HCT116 (cell line): ENCODE data around the gene CD93. TPM values are rescaled to one million over a fixed set of nuclear protein-coding genes. Genes with fewer than 3 reads are reported as not detected.

Source experiments
- ATAC-seq: fragments of 200-7000 bp; cut with Tn5 transposase; 2 replicates; pipeline ENCODE4 v1.9.1; 2020; ENCODE audit warnings: mild to moderate bottlenecking, moderate library complexity
- BruUV-seq: library from RNA; stranded (reverse); fragments of 400-500 nt; replicated peaks from 2 replicates; lab custom pipeline; 2021; lab: Mats Ljungman, UMichigan
- CTCF ChIA-PET: fragments of 300-600 bp; sonication (Branson Sonifier 250); formaldehyde crosslinking; loops from one replicate; lab custom pipeline; 2021; ENCODE audit warnings: antibody characterized with exemption; lab: Charles Lee
- POLR2A ChIA-PET: fragments of 300-600, 350-600 bp; sonication (Branson Sonifier 250); formaldehyde crosslinking; loops from one replicate; lab custom pipeline; 2021; ENCODE audit warnings: antibody characterized with exemption; lab: Charles Lee
- RAD21 ChIA-PET, 2 experiments: fragments of 300-600 bp; sonication (Branson Sonifier 250); formaldehyde crosslinking; loops; one replicate each; lab custom pipeline; 2023; ENCODE audit warnings: low total read pairs in 2 of 2; ENCODE audit not compliant: uncharacterized antibody in 2 of 2, unreplicated experiment in 2 of 2, low non-redundant PET in 1 of 2; lab: Charles Lee
- DNase-seq: peaks from one replicate; pipeline ENCODE4 v3.0.0-alpha.2; 2010; ENCODE audit warnings: low read depth, low spot score
- H2AFZ ChIP-seq: fragments of 200-600 bp; shearing (Covaris generic), sonication (generic); 2 replicates; pipeline ENCODE4 v1.6.1; 2017; ENCODE audit warnings: low read depth, mixed run types, mixed read lengths, antibody characterized with exemption, low read length; ENCODE audit not compliant: poor library complexity, severe bottlenecking
- H3K27ac ChIP-seq: 2 replicates; pipeline ENCODE4 v1.5.1; 2012; ENCODE audit warnings: low read depth, low read length
- H3K27me3 ChIP-seq: fragments of 200-600 bp; sonication (generic); 2 replicates; pipeline ENCODE4 v1.6.1; 2016; ENCODE audit warnings: mixed run types, low read length, mixed read lengths; ENCODE audit not compliant: insufficient read depth
- H3K36me3 ChIP-seq, 2 experiments: fragments of 200-500 bp in 1 of 2; fragments of 200-600 bp in 1 of 2; sonication (Bioruptor generic) in 1 of 2; sonication (generic) in 1 of 2; 2 replicates each; pipeline versions ENCODE4 v1.5.1 to v1.6.1; 2014 to 2016; ENCODE audit warnings: low read length in 2 of 2, inconsistent platforms in 1 of 2, mixed read lengths in 1 of 2, mixed run types in 1 of 2; ENCODE audit not compliant: insufficient read depth in 2 of 2, control insufficient read depth in 1 of 2
- H3K4me1 ChIP-seq, 2 experiments: fragments of 200-600 bp in 1 of 2; sonication (generic) in 1 of 2; 2 replicates each; pipeline versions ENCODE4 v1.5.1 to v1.6.1; 2012 to 2017; ENCODE audit warnings: low read length in 2 of 2, inconsistent platforms in 1 of 2, mild to moderate bottlenecking in 1 of 2, mixed read lengths in 1 of 2, mixed run types in 1 of 2, moderate library complexity in 1 of 2; ENCODE audit not compliant: insufficient read depth in 2 of 2, control insufficient read depth in 1 of 2
- H3K4me2 ChIP-seq: fragments of 200-600 bp; sonication (generic); 2 replicates; pipeline ENCODE4 v1.6.1; 2017; ENCODE audit warnings: mixed run types, low read length, mixed read lengths
- H3K4me3 ChIP-seq, 2 experiments: fragments of 200-600 bp in 1 of 2; sonication (generic) in 1 of 2; replicated peaks in 1 of 2; 2 replicates each; pipeline ENCODE4 v1.5.1; 2011 to 2016; ENCODE audit warnings: low read length in 2 of 2, control low read depth in 1 of 2, low read depth in 1 of 2, mild to moderate bottlenecking in 1 of 2, mixed read lengths in 1 of 2, mixed run types in 1 of 2
- H3K79me2 ChIP-seq: fragments of 200-600 bp; sonication (generic); 2 replicates; pipeline ENCODE4 v1.6.1; 2017; ENCODE audit warnings: mild to moderate bottlenecking, mixed run types, low read length, moderate library complexity, mixed read lengths; ENCODE audit not compliant: insufficient read depth
- H3K9ac ChIP-seq: fragments of 200-600 bp; sonication (generic); 2 replicates; pipeline ENCODE4 v1.6.1; 2016; ENCODE audit warnings: low read length, mixed read lengths
- H3K9me2 ChIP-seq: fragments of 200-600 bp; sonication (generic), shearing (Covaris generic); 2 replicates; pipeline ENCODE4 v1.6.1; 2017; ENCODE audit warnings: mixed run types, mild to moderate bottlenecking, moderate library complexity; ENCODE audit not compliant: insufficient read depth
- H3K9me3 ChIP-seq, 2 experiments: fragments of 200-500 bp in 1 of 2; fragments of 200-600 bp in 1 of 2; sonication (Bioruptor generic) in 1 of 2; sonication (generic) in 1 of 2; 2 replicates each; pipeline ENCODE4 v1.6.1; 2014 to 2017; ENCODE audit warnings: low read length in 2 of 2, mixed read lengths in 2 of 2, inconsistent platforms in 1 of 2, low read depth in 1 of 2, mild to moderate bottlenecking in 1 of 2, mixed run types in 1 of 2, moderate library complexity in 1 of 2; ENCODE audit not compliant: control insufficient read depth in 1 of 2, insufficient read depth in 1 of 2
- H4K20me1 ChIP-seq: fragments of 200-600 bp; sonication (generic), shearing (Covaris generic); 2 replicates; pipeline ENCODE4 v1.6.1; 2017; ENCODE audit warnings: mixed run types, mild to moderate bottlenecking, moderate library complexity; ENCODE audit not compliant: insufficient read depth
- ATF3 ChIP-seq: IDR thresholded peaks from 2 replicates; pipeline ENCODE4 v1.6.1; 2012
- CBX3 ChIP-seq: IDR thresholded peaks from 2 replicates; pipeline ENCODE4 v1.6.1; 2012; ENCODE audit warnings: low read depth
- CTCF ChIP-seq, 3 experiments: fragments of 200-600 bp in 1 of 3; sonication (generic) in 1 of 3; IDR thresholded peaks in 2 of 3; conservative IDR thresholded peaks in 1 of 3; 2 replicates each; pipeline ENCODE4 v1.5.1; 2012 to 2017; ENCODE audit warnings: low read depth in 2 of 3, low read length in 2 of 3, antibody characterized with exemption in 1 of 3, borderline replicate concordance in 1 of 3, control low read depth in 1 of 3, mild to moderate bottlenecking in 1 of 3, mixed read lengths in 1 of 3, mixed run types in 1 of 3, moderate library complexity in 1 of 3; ENCODE audit not compliant: insufficient read depth in 1 of 3
- EGR1 ChIP-seq: IDR thresholded peaks from 2 replicates; pipeline ENCODE4 v1.6.1; 2012; ENCODE audit warnings: low read depth
- EZH2 ChIP-seq: fragments of 200-600 bp; sonication (generic); IDR thresholded peaks from 2 replicates; pipeline ENCODE4 v1.6.1; 2017; ENCODE audit warnings: antibody characterized with exemption, mixed run types
- EZH2phosphoT487 ChIP-seq: fragments of 200-600 bp; IDR thresholded peaks from 2 replicates; pipeline ENCODE4 v1.6.1; 2018; ENCODE audit warnings: antibody characterized with exemption, borderline replicate concordance
- FOSL1 ChIP-seq: IDR thresholded peaks from 2 replicates; pipeline ENCODE4 v1.6.1; 2012; ENCODE audit warnings: low read depth
- JUND ChIP-seq: IDR thresholded peaks from 2 replicates; pipeline ENCODE4 v1.6.1; 2012
- MAX ChIP-seq: IDR thresholded peaks from 2 replicates; pipeline ENCODE4 v1.6.1; 2012
- POLR2AphosphoS5 ChIP-seq: IDR thresholded peaks from 2 replicates; pipeline ENCODE4 v1.6.1; 2011; ENCODE audit warnings: mild to moderate bottlenecking, low read depth, low read length, moderate library complexity
- RAD21 ChIP-seq: IDR thresholded peaks from 2 replicates; pipeline ENCODE4 v1.6.1; 2012; ENCODE audit warnings: low read depth, mild to moderate bottlenecking
- REST ChIP-seq: IDR thresholded peaks from 2 replicates; pipeline ENCODE4 v1.6.1; 2012; ENCODE audit warnings: low read depth
- SIN3A ChIP-seq: IDR thresholded peaks from 2 replicates; pipeline ENCODE4 v1.6.1; 2012; ENCODE audit warnings: low read depth
- SP1 ChIP-seq: IDR thresholded peaks from 2 replicates; pipeline ENCODE4 v1.6.1; 2012; ENCODE audit warnings: low read depth
- SRF ChIP-seq: IDR thresholded peaks from 2 replicates; pipeline ENCODE4 v1.6.1; 2012; ENCODE audit warnings: low read depth
- ZFX ChIP-seq: fragments of 450-650 bp; IDR thresholded peaks from 2 replicates; pipeline ENCODE4 v1.6.1; 2017
- intact Hi-C: fragments of 100-400 bp; cut with micrococcal nuclease; formaldehyde crosslinking; loops from 2 replicates; pipeline ENCODE4 v1.10.0; 2022
- total RNA-seq: library from RNA; stranded (reverse); gene quantifications from one replicate; pipeline ENCODE4 v1.2.1, GENCODE V29; 2021; ENCODE audit not compliant: unreplicated experiment

Gene CD93
- total RNA-seq, 1 experiment from 2014 or later = 0.07 TPM

GRCh38 chr20:23086931-23087411, 847 bp upstream of the CD93 start:
- no TSS peak for BruUV-seq
- ChIA-PET RAD21 (no interaction called here), CTCF (no interaction called here), POLR2A (no interaction called here)
- Histone ChIP-seq H3K9me2 (no peaks in the 10 kb centered on the region), H3K36me3 (no peaks in the 10 kb centered on the region), H3K9me3 (no peaks in the 10 kb centered on the region), H3K27ac (no peak overlapping the region), H3K27me3 (peaks cover 2% of the 10 kb centered on the region; the same call in 1 of the 2 replicates), H3K9ac (no peak overlapping the region), H4K20me1 (no peaks in the 10 kb centered on the region), H3K79me2 (no peaks in the 10 kb centered on the region), H3K4me3 (no peak overlapping the region), H3K4me2 (no peak overlapping the region), H2AFZ (no peak overlapping the region), H3K4me1 (peaks cover 0 to 2% of the 10 kb centered on the region in 2 experiments; a peak in 1 of 4 replicates)
- intact Hi-C loops = no loop called here
- no peak for TF ChIP-seq FOSL1
- TF ChIP-seq RAD21 = no peak
- no peak for TF ChIP-seq ZFX
- no peak for TF ChIP-seq MAX
- no peak for TF ChIP-seq EGR1
- TF ChIP-seq EZH2phosphoT487 = no peak
- no peak for TF ChIP-seq ATF3
- no peak for TF ChIP-seq JUND
- DNase-seq (no peak), ATAC-seq (no peak)

GRCh38 chr20:23085436-23086055, 578 bp downstream of the CD93 start:
- Histone ChIP-seq H3K4me3 (no peak overlapping the region), H2AFZ (no peak overlapping the region), H3K27me3 (no peaks in the 10 kb centered on the region; the same call in 1 of the 2 replicates), H3K9ac (no peak overlapping the region), H3K36me3 (no peaks in the 10 kb centered on the region), H3K4me2 (no peak overlapping the region), H3K79me2 (no peaks in the 10 kb centered on the region), H3K27ac (no peak overlapping the region), H4K20me1 (no peaks in the 10 kb centered on the region), H3K4me1 (no peaks in the 10 kb centered on the region), H3K9me3 (no peaks in the 10 kb centered on the region), H3K9me2 (no peaks in the 10 kb centered on the region)
- intact Hi-C loops = no loop called here
- DNase-seq (no peak), ATAC-seq (no peak)
- CTCF ChIA-PET = no interaction called here
- POLR2A ChIA-PET = no interaction called here
- BruUV-seq = no TSS peak
- RAD21 ChIA-PET = no interaction called here
- TF ChIP-seq REST (no peak), CBX3 (no peak), EZH2 (no peak), SP1 (no peak), SRF (no peak), ZFX (no peak), JUND (no peak), POLR2AphosphoS5 (no peak), CTCF (IDR thresholded peaks at IDR 0.05 in 2 of 3, conservative IDR thresholded peaks at IDR 0.05 in 1 of 3; ENCODE audit: borderline replicate concordance in 1 of 3, insufficient read depth in 1 of 3, low read depth in 2 of 3, low read length in 2 of 3) (no peak), EZH2phosphoT487 (no peak), SIN3A (no peak)
